HG03442 (cell line): Measurements from ENCODE around the gene FAM89A.
"Not testable (repeated sequence)": the region's sequence is repeated elsewhere in the genome, so short reads cannot be mapped to it uniquely, and the experiment has no call there.

Source experiments
- ATAC-seq: cut with Tn5 transposase; IDR thresholded peaks from one replicate; pipeline ENCODE4 v1.9.1; 2021; ENCODE audit warnings: mild to moderate bottlenecking, moderate library complexity; ENCODE audit not compliant: unreplicated experiment

The FAM89A gene

GRCh38 chr1:231007535-231007934 is 32.5 kb downstream of the FAM89A start:
- ATAC-seq, result not testable (repeated sequence)

GRCh38 chr1:231001892-231002291 is 38.2 kb downstream of the FAM89A start:
- no peak for ATAC-seq

GRCh38 chr1:231000639-231001038 is 39.4 kb downstream of the FAM89A start:
- no peak for ATAC-seq

- no peak for ATAC-seq
Measured at GRCh38 chr1:231000201-231000600, 39.9 kb downstream of the FAM89A start.

- no peak for ATAC-seq
Measured at GRCh38 chr1:230994860-230995259, 45.2 kb downstream of the FAM89A start.

GRCh38 chr1:230992100-230992774 is 47.8 kb downstream of the FAM89A start:
- no peak for ATAC-seq

- ATAC-seq, result no peak
Measured at GRCh38 chr1:230987448-230987847, 52.6 kb downstream of the FAM89A start.

GRCh38 chr1:230986976-230987375 is 53.1 kb downstream of the FAM89A start:
- ATAC-seq, result no peak

GRCh38 chr1:230985711-230986110 is 54.3 kb downstream of the FAM89A start:
- ATAC-seq, result no peak

- not testable (repeated sequence) for ATAC-seq
Measured at GRCh38 chr1:230984622-230985515, 55.2 kb downstream of the FAM89A start.

GRCh38 chr1:230983811-230984210 is 56.2 kb downstream of the FAM89A start:
- ATAC-seq, result no peak

- no peak for ATAC-seq
Measured at GRCh38 chr1:230982696-230983095, 57.4 kb downstream of the FAM89A start.

GRCh38 chr1:230979952-230980351 is 60.1 kb downstream of the FAM89A start:
- no peak for ATAC-seq

GRCh38 chr1:230979389-230979716 is 60.7 kb downstream of the FAM89A start:
- no peak for ATAC-seq

- peak; percentile 91 for ATAC-seq
Measured at GRCh38 chr1:230978491-230979388, 61.3 kb downstream of the FAM89A start, which contains the start of the genes ARV1 and TTC13. Gene ARV1, plus strand, starts transcription at chr1:230979094. Its CDS starts 12 bp downstream, at chr1:230979106. Gene TTC13, minus strand, starts transcription at chr1:230978861. Its CDS starts 31 bp downstream, at chr1:230978830.

- ATAC-seq, result peak; percentile 6
Measured at GRCh38 chr1:230977761-230978490, 62.1 kb downstream of the FAM89A start.

GRCh38 chr1:230976825-230977747 is 63.0 kb downstream of the FAM89A start:
- no peak for ATAC-seq

- no peak for ATAC-seq
Measured at GRCh38 chr1:230976360-230976759, 63.7 kb downstream of the FAM89A start.

- no peak for ATAC-seq
Measured at GRCh38 chr1:230975636-230976035, 64.4 kb downstream of the FAM89A start.
